ENCODE measurements around the gene ATXN10. TPM values are rescaled to one million over a fixed set of nuclear protein-coding genes. Genes with fewer than 3 reads are reported as not detected.

The ATXN10 gene
- total RNA-seq, 4 donors from 2014 or later: 79.0 to 152 (median 88.3) TPM

- H3K27ac ChIP-seq: no peak overlapping the region
- intact Hi-C loops (cut with DNase I): no loop called here
- H3K36me3 ChIP-seq: no peaks in the 10 kb centered on the region
- H3K9me3 ChIP-seq: no peaks in the 10 kb centered on the region
- H3K27me3 ChIP-seq: peaks cover 0 to 46% (median 0%) of the 10 kb centered on the region in 4 donors
- no peak overlapping the region for H3K4me3 ChIP-seq
- TF ChIP-seq, protein P1, sequence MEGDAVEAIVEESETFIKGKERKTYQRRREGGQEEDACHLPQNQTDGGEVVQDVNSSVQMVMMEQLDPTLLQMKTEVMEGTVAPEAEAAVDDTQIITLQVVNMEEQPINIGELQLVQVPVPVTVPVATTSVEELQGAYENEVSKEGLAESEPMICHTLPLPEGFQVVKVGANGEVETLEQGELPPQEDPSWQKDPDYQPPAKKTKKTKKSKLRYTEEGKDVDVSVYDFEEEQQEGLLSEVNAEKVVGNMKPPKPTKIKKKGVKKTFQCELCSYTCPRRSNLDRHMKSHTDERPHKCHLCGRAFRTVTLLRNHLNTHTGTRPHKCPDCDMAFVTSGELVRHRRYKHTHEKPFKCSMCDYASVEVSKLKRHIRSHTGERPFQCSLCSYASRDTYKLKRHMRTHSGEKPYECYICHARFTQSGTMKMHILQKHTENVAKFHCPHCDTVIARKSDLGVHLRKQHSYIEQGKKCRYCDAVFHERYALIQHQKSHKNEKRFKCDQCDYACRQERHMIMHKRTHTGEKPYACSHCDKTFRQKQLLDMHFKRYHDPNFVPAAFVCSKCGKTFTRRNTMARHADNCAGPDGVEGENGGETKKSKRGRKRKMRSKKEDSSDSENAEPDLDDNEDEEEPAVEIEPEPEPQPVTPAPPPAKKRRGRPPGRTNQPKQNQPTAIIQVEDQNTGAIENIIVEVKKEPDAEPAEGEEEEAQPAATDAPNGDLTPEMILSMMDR (IDR thresholded peaks at IDR 0.05): no peak
- no peak for TF ChIP-seq POLR2A (IDR thresholded peaks at IDR 0.05)
- H3K4me1 ChIP-seq: peaks cover 0 to 16% (median 0%) of the 10 kb centered on the region in 3 donors
- 53 to 75% methylated on average over 10 to 12 of the region's 12 CpGs for WGBS, 2 donors
- no peak for DNase-seq
Observed at GRCh38 chr22:45631140-45631840, 40.3 kb upstream of the ATXN10 start.

GRCh38 chr22:45631841-45632238 lies 39.8 kb upstream of the ATXN10 start:
- no peak overlapping the region for H3K4me3 ChIP-seq
- no peak overlapping the region for H3K27ac ChIP-seq
- no peaks in the 10 kb centered on the region for H3K9me3 ChIP-seq
- intact Hi-C loops (cut with DNase I): no loop called here
- no peaks in the 10 kb centered on the region for H3K36me3 ChIP-seq
- H3K27me3 ChIP-seq: peaks cover 0 to 44% (median 0%) of the 10 kb centered on the region in 4 donors
- 86 to 90% methylated on average over 7 of the region's 7 CpGs for WGBS, 2 donors
- peaks cover 0 to 11% (median 0%) of the 10 kb centered on the region in 3 donors for H3K4me1 ChIP-seq
- no peak for DNase-seq
- TF ChIP-seq, protein P1 (IDR thresholded peaks at IDR 0.05): no peak
- no peak for TF ChIP-seq POLR2A (IDR thresholded peaks at IDR 0.05)

GRCh38 chr22:45632791-45633515 lies 38.7 kb upstream of the ATXN10 start:
- intact Hi-C loops (cut with DNase I): no loop called here
- Histone ChIP-seq H3K9me3 (no peaks in the 10 kb centered on the region), H3K36me3 (no peaks in the 10 kb centered on the region), H3K4me3 (no peak overlapping the region), H3K4me1 (peaks cover 0 to 11% (median 0%) of the 10 kb centered on the region in 3 donors), H3K27ac (no peak overlapping the region), H3K27me3 (peaks cover 0 to 43% (median 0%) of the 10 kb centered on the region in 4 donors)
- WGBS, 2 donors: 14 to 41% methylated on average over 12 of the region's 15 CpGs
- no peak for TF ChIP-seq POLR2A (IDR thresholded peaks at IDR 0.05)
- TF ChIP-seq, protein P1 (IDR thresholded peaks at IDR 0.05): no peak
- no peak for DNase-seq

DNA sequence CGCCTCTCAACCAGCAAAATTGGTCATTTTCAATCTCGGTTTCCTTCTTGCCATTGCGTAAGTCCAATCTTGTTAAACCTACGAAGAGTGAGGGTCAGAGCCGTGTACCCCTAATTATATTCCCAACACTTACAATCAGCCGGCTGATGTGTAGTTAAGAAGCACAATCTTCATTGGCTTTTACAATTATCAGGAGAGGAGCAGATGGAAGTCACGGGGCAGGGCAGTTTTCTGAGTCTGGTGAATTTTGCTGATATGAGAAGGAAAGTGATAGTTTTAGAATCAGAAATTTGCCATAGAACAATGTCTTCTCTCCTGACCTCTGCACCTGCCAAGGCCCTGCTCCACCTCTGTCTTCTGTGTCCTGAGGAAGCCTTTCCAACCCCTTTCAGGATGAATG lies 35.0 kb upstream of the ATXN10 start:
- intact Hi-C loops (cut with DNase I): no loop called here
- no peak overlapping the region for H3K4me3 ChIP-seq
- H3K4me1 ChIP-seq: peaks cover 14 to 39% (median 21%) of the 10 kb centered on the region in 3 donors
- H3K27ac ChIP-seq: no peak overlapping the region
- WGBS, 2 donors: 90 to 96% methylated on average over 3 to 7 of the region's 7 CpGs
- TF ChIP-seq, protein P1 (IDR thresholded peaks at IDR 0.05): no peak
- TF ChIP-seq POLR2A (IDR thresholded peaks at IDR 0.05): no peak
- peaks cover 0 to 55% (median 0%) of the 10 kb centered on the region in 4 donors for H3K27me3 ChIP-seq
- no peak for DNase-seq
- H3K36me3 ChIP-seq: no peaks in the 10 kb centered on the region
- H3K9me3 ChIP-seq: no peaks in the 10 kb centered on the region

- intact Hi-C loops (cut with DNase I): no loop called here
- TF ChIP-seq, protein P1 (IDR thresholded peaks at IDR 0.05): no peak
- no peak for TF ChIP-seq POLR2A (IDR thresholded peaks at IDR 0.05)
- Histone ChIP-seq H3K4me1 (peaks cover 14 to 41% (median 24%) of the 10 kb centered on the region in 3 donors), H3K4me3 (no peak overlapping the region), H3K27ac (peak overlapping the region; percentile 75 to 90 (median 84)), H3K27me3 (peaks cover 0 to 45% (median 0%) of the 10 kb centered on the region in 4 donors), H3K36me3 (no peaks in the 10 kb centered on the region), H3K9me3 (no peaks in the 10 kb centered on the region)
- WGBS, 2 donors: 65 to 72% methylated on average over 3 of the region's 3 CpGs
- no peak for DNase-seq
Observed at GRCh38 chr22:45638197-45638596, 33.4 kb upstream of the ATXN10 start.

All from esophagus squamous epithelium (tissue), 5 donors.